OCI-LY3 (cell line): Measurements from ENCODE around the gene RCN2.

Source experiments
- CTCF ChIP-seq: fragments of 200-600, 300-600 bp; sonication (generic); IDR thresholded peaks from 2 replicates; pipeline ENCODE4 v1.5.1; 2014; ENCODE audit warnings: antibody characterized with exemption, low read length, low read depth
- EZH2phosphoT487 ChIP-seq: fragments of 200-600 bp; shearing (Covaris generic); IDR thresholded peaks from 2 replicates; pipeline ENCODE4 v1.6.1; 2018; ENCODE audit warnings: antibody characterized with exemption, mixed run types, low read depth

DNA sequence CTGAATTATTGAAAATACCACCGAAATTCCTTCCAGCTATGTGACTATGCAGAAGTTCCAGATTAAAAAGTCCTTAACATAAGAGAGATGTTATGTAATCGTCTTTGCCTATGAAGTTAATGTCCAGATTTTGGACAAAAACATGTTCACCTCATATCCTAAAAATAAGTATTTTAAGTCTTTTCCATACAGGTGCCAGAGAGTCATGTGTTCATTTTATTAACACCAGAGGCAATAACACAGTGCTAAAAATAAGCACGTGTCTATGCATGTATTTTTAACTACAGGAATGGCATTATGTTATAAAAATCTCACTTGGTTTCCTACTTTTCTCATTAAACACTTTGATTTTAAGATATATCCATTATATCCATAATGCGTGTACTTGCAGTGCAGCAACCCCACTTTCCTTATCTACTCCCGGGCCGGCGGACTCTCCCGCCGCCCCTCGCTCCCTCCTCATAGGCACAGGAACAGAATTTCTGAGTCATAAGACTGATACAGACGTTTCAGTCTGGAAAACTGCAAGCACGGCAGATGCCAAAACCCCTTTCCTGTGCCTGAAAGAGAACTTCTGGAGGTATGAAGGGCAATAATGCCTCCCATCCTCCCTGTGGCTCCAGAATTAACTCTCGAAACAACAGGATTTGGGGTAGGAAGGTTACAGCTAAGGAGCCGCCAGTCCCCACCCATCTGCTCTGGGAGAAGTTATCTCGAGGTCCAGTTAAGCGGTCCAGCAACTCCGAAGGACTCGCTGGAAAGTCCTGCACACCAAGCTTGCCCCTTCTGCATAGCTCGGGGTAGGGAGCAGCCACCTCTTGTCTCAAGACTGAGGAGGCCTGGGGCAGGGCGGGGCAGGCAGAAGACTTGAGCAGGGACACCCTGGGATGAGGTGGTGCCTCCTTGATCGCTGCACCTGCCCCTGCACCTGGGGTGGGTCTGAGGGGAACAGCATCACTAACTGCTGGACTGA lies 41.1 kb downstream of the RCN2 start:
- TF ChIP-seq EZH2phosphoT487 (no peak), CTCF (no peak)
